Measurements from ENCODE around the gene SLC27A2. TPM values are rescaled to one million over a fixed set of nuclear protein-coding genes. Genes with fewer than 3 reads are reported as not detected.

The SLC27A2 gene
- total and polyA plus RNA-seq, 2 donors (not counting 1 experiment from before 2014, with no cell fraction given): 0.49 to 0.66 TPM

DNA sequence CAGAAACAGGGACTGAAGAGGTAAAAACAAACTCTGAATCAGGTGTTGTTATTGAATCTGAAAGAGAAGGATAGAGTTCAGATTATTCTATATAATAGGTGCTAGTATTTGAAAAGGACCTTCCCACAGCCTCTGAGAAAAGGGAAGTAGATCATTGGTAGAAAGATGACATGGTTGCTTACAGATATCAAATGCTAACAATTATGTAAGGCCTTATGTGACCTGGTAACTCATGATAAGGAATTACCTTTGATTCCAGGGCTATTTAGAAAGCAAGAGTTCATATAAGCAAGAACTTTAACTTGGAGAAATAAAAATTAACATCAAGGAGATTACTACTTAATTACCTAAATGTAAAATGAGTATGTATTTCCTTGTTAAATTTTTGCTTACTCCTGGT lies 7.6 kb downstream of the SLC27A2 start:
- DNase-seq (ENCODE audit: low read depth in 2 of 2): no peak
- no peak overlapping the region for H2AFZ ChIP-seq (ENCODE audit: low read length)
- H3K4me1 ChIP-seq (ENCODE audit: control insufficient read depth, extremely low read depth, insufficient read depth, low read length): no peaks in the 10 kb centered on the region
- no peak overlapping the region for H3K4me3 ChIP-seq (replicated peaks in 1 of 4; ENCODE audit: control extremely low read depth in 1 of 4, insufficient read depth in 1 of 4, low read depth in 3 of 4, low read length in 4 of 4)
- H3K9me3 ChIP-seq (ENCODE audit: control insufficient read depth, insufficient read depth, low read depth, low read length): no peaks in the 10 kb centered on the region
- no peaks in the 10 kb centered on the region for H3K36me3 ChIP-seq (ENCODE audit: control insufficient read depth, insufficient read depth, low read length)
- no peak overlapping the region for H3K27ac ChIP-seq (ENCODE audit: insufficient read depth, low read length)
- TF ChIP-seq, protein P1, sequence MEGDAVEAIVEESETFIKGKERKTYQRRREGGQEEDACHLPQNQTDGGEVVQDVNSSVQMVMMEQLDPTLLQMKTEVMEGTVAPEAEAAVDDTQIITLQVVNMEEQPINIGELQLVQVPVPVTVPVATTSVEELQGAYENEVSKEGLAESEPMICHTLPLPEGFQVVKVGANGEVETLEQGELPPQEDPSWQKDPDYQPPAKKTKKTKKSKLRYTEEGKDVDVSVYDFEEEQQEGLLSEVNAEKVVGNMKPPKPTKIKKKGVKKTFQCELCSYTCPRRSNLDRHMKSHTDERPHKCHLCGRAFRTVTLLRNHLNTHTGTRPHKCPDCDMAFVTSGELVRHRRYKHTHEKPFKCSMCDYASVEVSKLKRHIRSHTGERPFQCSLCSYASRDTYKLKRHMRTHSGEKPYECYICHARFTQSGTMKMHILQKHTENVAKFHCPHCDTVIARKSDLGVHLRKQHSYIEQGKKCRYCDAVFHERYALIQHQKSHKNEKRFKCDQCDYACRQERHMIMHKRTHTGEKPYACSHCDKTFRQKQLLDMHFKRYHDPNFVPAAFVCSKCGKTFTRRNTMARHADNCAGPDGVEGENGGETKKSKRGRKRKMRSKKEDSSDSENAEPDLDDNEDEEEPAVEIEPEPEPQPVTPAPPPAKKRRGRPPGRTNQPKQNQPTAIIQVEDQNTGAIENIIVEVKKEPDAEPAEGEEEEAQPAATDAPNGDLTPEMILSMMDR (conservative IDR thresholded peaks at IDR 0.05 in 1 of 2, IDR thresholded peaks at IDR 0.05 in 1 of 2; ENCODE audit: low read depth in 1 of 2, low read length in 2 of 2): no peak
- no peak for TF ChIP-seq EZH2 (IDR thresholded peaks at IDR 0.05; ENCODE audit: low read length, missing control alignments)
- no peak overlapping the region for H3K4me2 ChIP-seq (ENCODE audit: extremely low read depth, insufficient read depth, low read length)
- H3K79me2 ChIP-seq (ENCODE audit: control insufficient read depth, insufficient read depth, low read length): no peaks in the 10 kb centered on the region
- no peaks in the 10 kb centered on the region for H4K20me1 ChIP-seq (ENCODE audit: control insufficient read depth, extremely low read depth, insufficient read depth, low read length)
- no peaks in the 10 kb centered on the region for H3K27me3 ChIP-seq (ENCODE audit: control insufficient read depth, insufficient read depth, low read length)
- H3K9ac ChIP-seq (ENCODE audit: insufficient read depth, low read length): no peak overlapping the region

DNA sequence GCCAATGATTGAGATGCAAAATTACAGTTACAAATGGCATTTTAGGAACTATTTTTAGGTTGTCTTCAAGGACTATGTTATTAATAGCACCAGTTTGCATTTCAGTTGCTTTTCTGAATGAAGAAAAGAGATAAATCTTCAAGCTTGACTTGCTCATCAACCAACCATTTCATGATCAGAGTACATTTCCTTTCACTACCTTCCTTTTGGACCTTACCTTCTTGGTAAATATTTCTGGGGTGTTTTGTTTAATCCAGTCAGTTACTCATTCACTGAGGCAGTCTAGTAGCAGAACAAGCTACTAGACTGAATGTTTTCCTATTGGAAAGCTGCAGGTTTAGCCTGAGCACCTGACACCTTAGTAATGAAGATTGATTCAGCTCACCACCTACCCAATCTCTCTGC lies 8.2 kb downstream of the SLC27A2 start:
- TF ChIP-seq, protein P1 (conservative IDR thresholded peaks at IDR 0.05 in 1 of 2, IDR thresholded peaks at IDR 0.05 in 1 of 2; ENCODE audit: low read depth in 1 of 2, low read length in 2 of 2): no peak
- TF ChIP-seq EZH2 (IDR thresholded peaks at IDR 0.05; ENCODE audit: low read length, missing control alignments): no peak
- Histone ChIP-seq H3K4me3 (replicated peaks in 1 of 4; ENCODE audit: control extremely low read depth in 1 of 4, insufficient read depth in 1 of 4, low read depth in 3 of 4, low read length in 4 of 4) (no peak overlapping the region), H4K20me1 (ENCODE audit: control insufficient read depth, extremely low read depth, insufficient read depth, low read length) (no peaks in the 10 kb centered on the region), H3K9me3 (ENCODE audit: control insufficient read depth, insufficient read depth, low read depth, low read length) (no peaks in the 10 kb centered on the region), H3K4me2 (ENCODE audit: extremely low read depth, insufficient read depth, low read length) (no peak overlapping the region), H3K27me3 (ENCODE audit: control insufficient read depth, insufficient read depth, low read length) (no peaks in the 10 kb centered on the region), H3K79me2 (ENCODE audit: control insufficient read depth, insufficient read depth, low read length) (no peaks in the 10 kb centered on the region), H3K9ac (ENCODE audit: insufficient read depth, low read length) (no peak overlapping the region), H3K4me1 (ENCODE audit: control insufficient read depth, extremely low read depth, insufficient read depth, low read length) (no peaks in the 10 kb centered on the region), H3K36me3 (ENCODE audit: control insufficient read depth, insufficient read depth, low read length) (no peaks in the 10 kb centered on the region), H3K27ac (ENCODE audit: insufficient read depth, low read length) (no peak overlapping the region), H2AFZ (ENCODE audit: low read length) (no peak overlapping the region)
- no peak for DNase-seq (ENCODE audit: low read depth in 2 of 2)

DNA sequence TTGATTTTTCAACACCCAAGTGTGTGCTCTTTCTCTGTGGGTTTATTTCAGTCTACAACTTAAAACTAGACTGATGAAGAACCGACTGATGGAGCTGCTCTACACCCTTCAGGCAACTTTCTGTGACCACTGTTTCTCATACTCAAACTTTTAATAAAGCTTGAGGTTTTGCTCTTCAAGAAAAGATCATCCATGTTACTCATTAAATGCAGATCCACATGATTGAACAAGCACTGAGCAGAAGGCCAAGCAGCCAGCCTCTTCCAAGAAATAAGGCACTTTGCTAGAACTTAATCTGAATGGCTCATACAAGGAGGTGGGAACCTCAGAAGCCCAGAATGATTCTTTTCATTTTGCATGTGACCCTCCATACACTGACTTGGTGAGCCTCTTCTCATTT lies 8.7 kb downstream of the SLC27A2 start:
- Histone ChIP-seq H3K4me1 (ENCODE audit: control insufficient read depth, extremely low read depth, insufficient read depth, low read length) (no peaks in the 10 kb centered on the region), H3K79me2 (ENCODE audit: control insufficient read depth, insufficient read depth, low read length) (no peaks in the 10 kb centered on the region), H3K4me3 (replicated peaks in 1 of 4; ENCODE audit: control extremely low read depth in 1 of 4, insufficient read depth in 1 of 4, low read depth in 3 of 4, low read length in 4 of 4) (no peak overlapping the region), H3K27me3 (ENCODE audit: control insufficient read depth, insufficient read depth, low read length) (no peaks in the 10 kb centered on the region), H2AFZ (ENCODE audit: low read length) (no peak overlapping the region), H3K27ac (ENCODE audit: insufficient read depth, low read length) (no peak overlapping the region), H3K9me3 (ENCODE audit: control insufficient read depth, insufficient read depth, low read depth, low read length) (no peaks in the 10 kb centered on the region), H3K36me3 (ENCODE audit: control insufficient read depth, insufficient read depth, low read length) (no peaks in the 10 kb centered on the region), H4K20me1 (ENCODE audit: control insufficient read depth, extremely low read depth, insufficient read depth, low read length) (no peaks in the 10 kb centered on the region), H3K4me2 (ENCODE audit: extremely low read depth, insufficient read depth, low read length) (no peak overlapping the region), H3K9ac (ENCODE audit: insufficient read depth, low read length) (no peak overlapping the region)
- no peak for DNase-seq (ENCODE audit: low read depth in 2 of 2)
- TF ChIP-seq, protein P1 (conservative IDR thresholded peaks at IDR 0.05 in 1 of 2, IDR thresholded peaks at IDR 0.05 in 1 of 2; ENCODE audit: low read depth in 1 of 2, low read length in 2 of 2): no peak
- no peak for TF ChIP-seq EZH2 (IDR thresholded peaks at IDR 0.05; ENCODE audit: low read length, missing control alignments)
